ENCODE measurements around the gene BUB3.

Gene BUB3

DNA sequence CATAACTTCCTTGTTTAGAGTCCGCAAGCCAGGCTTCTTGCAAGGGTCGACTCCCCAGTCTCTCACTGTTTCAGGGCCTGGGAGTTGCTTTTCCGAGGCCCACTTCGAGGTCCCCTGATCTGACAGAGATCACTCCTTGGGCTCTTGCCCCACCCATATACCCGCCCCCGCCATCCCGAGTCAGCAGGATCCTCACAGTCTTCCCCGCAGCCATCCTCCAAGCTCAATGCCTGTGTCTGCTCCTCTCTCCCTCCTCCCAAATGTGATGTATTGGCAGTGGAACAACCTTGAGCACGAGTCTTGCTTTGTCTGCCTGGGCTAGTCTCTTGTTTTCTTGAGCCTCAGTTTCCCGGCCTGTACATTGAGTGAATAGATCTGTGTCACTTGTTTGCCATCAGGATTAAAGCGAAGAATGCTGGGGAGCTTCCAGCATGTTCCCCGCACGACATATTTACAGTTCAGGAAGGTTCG is 8.6 kb upstream of the BUB3 start:
- no peak overlapping the region for H3K27ac ChIP-seq
- CTCF ChIA-PET, result interaction anchor here (0.6 to 1.8 kb wide), 9 partner anchors 8 to 413 kb away, joined by 3 to 11 read pairs (median 5); partner anchors contain the start of gene BUB3
- no peak for TF ChIP-seq CTCF (conservative IDR thresholded peaks at IDR 0.05; ENCODE audit: low read depth)
- POLR2A ChIA-PET (ENCODE audit: low non-redundant PET), result no interaction called here
- no peak for DNase-seq (ENCODE audit: low spot score)

DNA sequence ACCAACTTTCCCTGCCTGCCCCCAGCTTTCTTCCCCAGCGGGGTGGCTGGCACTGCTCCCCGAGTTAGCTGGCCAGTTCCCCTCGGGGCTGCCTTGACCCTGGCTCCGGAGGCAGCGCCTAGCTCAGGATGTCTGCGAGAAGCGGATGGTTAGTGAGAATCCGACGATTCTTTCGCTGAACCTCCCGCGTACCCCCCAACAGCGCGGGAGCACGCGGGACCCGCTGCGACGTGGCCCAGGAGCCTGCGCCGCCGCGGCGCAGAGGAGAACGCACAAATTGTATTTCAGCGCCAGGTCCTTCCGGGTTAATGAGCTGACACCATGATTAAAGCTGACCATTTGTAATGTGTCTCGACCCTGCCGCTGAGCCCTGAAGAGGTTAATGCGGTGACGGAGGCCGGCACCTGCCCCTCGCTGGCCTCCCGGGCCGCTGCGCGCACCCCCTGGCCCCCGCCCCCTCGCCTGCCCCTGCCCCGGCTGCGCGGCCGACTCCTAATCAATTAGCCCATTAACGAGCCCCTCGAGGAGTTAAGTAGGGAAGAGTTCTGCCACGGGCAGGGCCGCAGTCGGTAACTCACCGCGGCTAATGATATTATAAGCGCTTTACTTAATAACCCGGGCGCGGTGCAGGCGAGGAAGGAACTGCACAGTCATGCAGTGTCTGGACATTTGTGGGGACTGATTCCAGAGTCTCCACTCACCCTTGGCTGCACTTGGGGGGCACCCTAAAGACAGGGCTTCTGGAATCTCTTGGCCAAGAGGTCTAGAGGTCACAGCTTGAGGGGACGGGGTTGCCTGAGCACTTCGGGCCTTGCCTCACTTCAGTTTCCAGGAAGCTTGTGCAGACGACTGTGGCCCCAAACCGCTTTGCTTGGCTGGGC is 7.9 kb upstream of the BUB3 start:
- TF ChIP-seq CTCF (conservative IDR thresholded peaks at IDR 0.05; ENCODE audit: low read depth), result no peak
- ChIA-PET POLR2A (ENCODE audit: low non-redundant PET) (no interaction called here), CTCF (interaction anchor here (0.7 to 1.8 kb wide), 4 partner anchors 13 to 412 kb away, joined by 3 to 11 read pairs (median 6); no protein-coding TSS in a partner anchor)
- no peak for DNase-seq (ENCODE audit: low spot score)
- no peak overlapping the region for H3K27ac ChIP-seq

- no peak for TF ChIP-seq CTCF (conservative IDR thresholded peaks at IDR 0.05; ENCODE audit: low read depth)
- ChIA-PET CTCF (interaction anchor here (0.7 kb wide), 1 partner anchor 41 kb away, joined by 3 read pairs; no protein-coding TSS in a partner anchor), POLR2A (ENCODE audit: low non-redundant PET) (no interaction called here)
- no peak overlapping the region for H3K27ac ChIP-seq
- no peak for DNase-seq (ENCODE audit: low spot score)
Measured at GRCh38 chr10:123146894-123147634, 7.1 kb upstream of the BUB3 start.

DNA sequence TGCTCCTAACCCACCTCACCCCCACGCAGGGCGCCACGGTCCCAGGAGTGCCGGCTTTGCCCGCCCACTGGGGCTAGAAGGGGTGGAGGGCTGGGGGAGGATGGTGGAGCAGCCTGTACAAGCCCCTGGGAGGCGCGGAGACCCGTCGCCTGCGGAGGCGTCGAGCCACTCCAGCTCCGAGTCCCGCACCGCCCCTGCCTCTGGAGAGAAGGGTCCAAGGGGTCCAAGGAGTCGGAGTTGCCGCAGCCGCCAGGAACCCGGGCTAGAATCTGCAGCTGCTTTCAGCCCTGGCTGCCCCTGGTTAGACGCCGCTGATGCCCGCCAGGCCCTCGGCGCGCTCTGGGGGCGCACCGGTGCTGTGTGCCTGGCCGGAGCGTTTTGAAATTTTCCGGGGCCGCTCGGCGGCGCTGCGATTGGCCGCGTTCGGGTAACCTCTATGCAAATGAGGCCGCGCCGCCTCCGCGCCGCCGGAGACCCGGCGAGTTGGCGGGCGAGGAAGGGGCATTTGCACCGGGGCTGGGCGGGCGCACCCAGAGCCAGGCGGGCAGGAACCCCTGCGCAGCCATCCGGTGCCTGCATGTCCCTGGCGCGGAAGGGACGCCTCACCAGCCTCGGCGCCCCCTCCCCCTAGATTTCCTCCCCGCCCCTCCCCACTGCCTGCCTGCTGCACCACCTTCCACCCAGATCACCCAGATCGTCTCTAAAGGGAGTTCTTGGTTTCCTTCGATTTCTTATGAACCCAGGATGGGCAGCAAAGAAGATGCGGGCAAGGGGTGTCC is 6.4 kb upstream of the BUB3 start, which contains the start of gene HMX2:
HMX2 (plus strand) TSS at position 502 of the 779 bp plus-strand sequence; CDS start at position 745, 243 bp downstream.
- no peak for TF ChIP-seq CTCF (conservative IDR thresholded peaks at IDR 0.05; ENCODE audit: low read depth)
- ChIA-PET POLR2A (ENCODE audit: low non-redundant PET) (no interaction called here), CTCF (interaction anchor here (0.7 kb wide), 1 partner anchor 41 kb away, joined by 3 read pairs; no protein-coding TSS in a partner anchor)
- no peak within 1 kb of the TSS for H3K27ac ChIP-seq
- DNase-seq (ENCODE audit: low spot score), result no peak

GRCh38 chr10:123148414-123149161 is 5.6 kb upstream of the BUB3 start:
- CTCF ChIA-PET, result interaction anchor here (2.9 kb wide), 1 partner anchor 15 kb away, joined by 13 read pairs; no protein-coding TSS in a partner anchor
- no peak overlapping the region for H3K27ac ChIP-seq
- POLR2A ChIA-PET (ENCODE audit: low non-redundant PET), result no interaction called here

More at GRCh38 chr10:123148414-123149161, 5.6 kb upstream of the BUB3 start:
- TF ChIP-seq CTCF (conservative IDR thresholded peaks at IDR 0.05; ENCODE audit: low read depth), result no peak
- no peak for DNase-seq (ENCODE audit: low spot score)
